Stimulated activated CD8-positive, alpha-beta memory T cell treated with anti-CD3 and anti-CD28 coated beads, Interleukin-7, amount 100 ng/mL, for 24 hours (primary cell): ENCODE results near the gene SLC33A1.
"Not testable (repeated sequence)": the region's sequence is repeated elsewhere in the genome, so short reads cannot be mapped to it uniquely, and the experiment has no call there.

Source experiments
- DNase-seq: peaks from one replicate; pipeline ENCODE4 v3.0.0-alpha.2; 2020; ENCODE audit warnings: low read depth

Gene SLC33A1

DNA sequence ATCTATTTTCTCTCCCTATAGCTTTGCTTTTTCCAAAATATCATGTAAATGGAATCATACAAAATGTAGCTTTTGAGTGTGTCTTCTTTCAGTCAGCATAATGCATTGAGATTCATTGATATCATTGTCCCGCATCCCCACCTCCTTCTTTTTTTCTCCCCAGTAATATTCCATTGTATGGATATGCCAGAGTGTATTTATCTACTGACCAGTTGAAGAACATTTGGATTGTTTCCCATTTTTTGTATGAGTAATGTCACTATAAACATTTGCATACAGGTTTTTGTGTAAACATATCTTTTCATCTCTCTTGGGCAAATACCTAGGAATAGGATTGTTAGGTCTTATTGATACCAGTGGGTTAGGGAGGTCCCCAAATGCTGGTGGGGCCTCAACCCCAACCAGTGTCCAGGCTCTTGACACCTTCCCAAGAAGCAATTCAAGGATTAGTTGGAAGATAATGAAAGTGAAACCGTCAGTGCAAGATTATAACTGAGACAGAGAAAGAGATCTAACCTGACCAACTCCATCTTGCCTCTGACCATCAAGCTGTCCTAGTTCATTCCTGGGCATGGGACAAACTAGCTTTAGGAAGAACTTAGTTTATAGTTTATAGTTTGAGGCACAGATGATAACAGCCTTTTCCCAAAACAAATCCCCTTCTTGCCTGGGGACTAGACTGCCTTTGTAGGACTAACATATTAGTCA is 7.4 kb upstream of the SLC33A1 start:
- no peak for DNase-seq

GRCh38 chr3:155860424-155860823 is 6.2 kb upstream of the SLC33A1 start:
- not testable (repeated sequence) for DNase-seq

DNA sequence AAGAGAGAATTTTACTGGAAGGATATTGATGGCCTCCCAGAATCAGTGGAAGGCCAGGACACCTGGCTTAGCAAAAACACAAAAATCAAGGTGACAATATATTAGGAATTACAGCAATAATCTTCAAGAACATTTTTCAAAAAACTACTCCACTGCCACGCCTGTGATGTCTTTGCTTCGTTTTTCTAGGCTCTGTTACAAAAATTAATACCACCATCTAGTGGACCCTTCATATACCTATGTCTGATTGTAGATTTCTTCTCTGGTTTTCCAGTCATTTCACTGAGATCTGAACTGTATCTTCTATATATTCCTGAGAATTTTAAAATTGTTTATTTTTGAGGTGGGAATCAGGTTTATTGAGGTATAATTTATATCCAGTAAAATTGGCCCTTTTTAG is 5.6 kb upstream of the SLC33A1 start:
- DNase-seq, result no peak

DNA sequence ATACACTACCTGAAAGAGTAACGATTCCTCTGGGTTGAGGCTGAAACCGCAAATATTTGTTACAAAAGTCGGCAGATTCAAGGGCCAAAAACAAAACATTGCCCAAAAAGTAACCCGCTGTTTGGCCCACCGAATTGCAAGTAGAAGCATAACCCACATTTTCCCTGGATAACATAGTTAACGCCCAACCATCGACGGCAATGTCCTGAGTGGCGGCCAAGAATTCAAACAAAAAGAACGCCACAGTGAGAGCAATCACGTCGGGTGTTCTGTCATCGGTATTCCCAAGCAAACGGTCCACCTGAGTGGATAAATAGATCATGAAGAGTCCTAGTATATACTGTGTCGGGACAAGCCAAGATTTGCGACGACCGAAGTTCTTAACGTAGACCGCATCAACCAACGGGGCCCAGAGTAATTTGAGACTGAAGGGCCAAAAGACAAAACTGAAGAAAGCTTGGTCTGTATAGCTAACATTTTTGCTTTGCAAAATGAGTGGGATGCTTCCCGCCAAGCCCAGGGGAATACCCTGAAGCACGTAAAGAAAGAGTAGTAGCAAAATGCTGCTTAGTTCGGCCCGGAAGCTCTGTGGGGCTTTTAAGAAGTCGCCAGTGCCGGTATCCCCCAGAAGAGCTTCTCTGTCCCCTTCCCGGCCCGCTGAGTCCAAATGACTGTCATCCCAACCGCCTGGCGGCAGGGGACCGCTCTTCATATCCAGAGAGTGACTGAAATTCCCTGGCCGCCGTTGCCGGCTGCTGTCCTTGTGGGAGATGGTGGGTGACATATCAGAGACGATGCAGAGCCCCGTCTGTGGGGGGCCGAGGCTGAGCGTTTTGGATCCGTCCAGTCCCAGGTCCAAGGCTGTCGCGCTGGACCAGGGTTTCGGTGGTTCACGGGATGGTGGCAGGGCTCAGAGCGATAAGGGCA is 750 bp downstream of the SLC33A1 start:
- no peak for DNase-seq

DNA sequence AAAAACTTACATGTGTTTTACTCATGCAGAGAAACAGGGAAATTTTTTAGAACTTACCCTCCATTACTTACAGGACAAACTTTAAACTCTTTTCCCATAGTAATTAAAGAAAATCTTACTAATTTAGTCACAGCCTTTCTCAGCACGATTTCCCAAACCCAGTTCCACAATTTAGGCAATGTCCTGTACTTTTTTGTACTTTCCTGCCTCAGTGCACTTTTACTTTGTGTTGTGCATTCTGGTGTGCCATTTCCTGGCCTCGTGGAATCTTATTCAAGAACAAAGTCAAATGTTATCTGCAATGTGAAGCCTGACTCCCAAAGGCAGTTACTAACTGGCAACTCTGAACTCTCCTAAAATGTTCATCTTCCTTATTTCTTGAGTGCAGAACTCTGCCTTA is 1.9 kb downstream of the SLC33A1 start:
- DNase-seq, result no peak

DNA sequence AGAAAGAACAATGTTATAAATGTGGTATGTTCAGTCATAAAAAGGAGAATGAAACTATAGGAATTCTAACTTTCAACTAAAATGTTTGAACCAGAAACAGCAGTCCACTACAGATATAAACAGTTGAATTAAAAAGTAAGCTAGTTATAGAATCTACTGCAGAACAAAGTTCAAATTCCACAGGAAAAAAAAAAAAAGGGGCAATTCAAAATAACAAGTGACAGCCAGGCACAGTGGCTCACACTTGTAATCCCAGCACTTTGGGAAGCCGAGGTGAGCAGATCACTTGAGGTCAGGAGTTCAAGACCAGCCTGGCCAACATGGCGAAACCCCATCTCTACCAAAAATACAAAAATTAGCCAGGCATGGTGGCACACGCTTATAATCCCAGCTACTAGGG is 4.8 kb downstream of the SLC33A1 start:
- not testable (repeated sequence) for DNase-seq

- no peak for DNase-seq
Measured at GRCh38 chr3:155847993-155848392, 6.2 kb downstream of the SLC33A1 start.

- no peak for DNase-seq
Measured at GRCh38 chr3:155846119-155846518, 8.1 kb downstream of the SLC33A1 start.

- no peak for DNase-seq
Measured at GRCh38 chr3:155843569-155843968, 10.7 kb downstream of the SLC33A1 start.

DNA sequence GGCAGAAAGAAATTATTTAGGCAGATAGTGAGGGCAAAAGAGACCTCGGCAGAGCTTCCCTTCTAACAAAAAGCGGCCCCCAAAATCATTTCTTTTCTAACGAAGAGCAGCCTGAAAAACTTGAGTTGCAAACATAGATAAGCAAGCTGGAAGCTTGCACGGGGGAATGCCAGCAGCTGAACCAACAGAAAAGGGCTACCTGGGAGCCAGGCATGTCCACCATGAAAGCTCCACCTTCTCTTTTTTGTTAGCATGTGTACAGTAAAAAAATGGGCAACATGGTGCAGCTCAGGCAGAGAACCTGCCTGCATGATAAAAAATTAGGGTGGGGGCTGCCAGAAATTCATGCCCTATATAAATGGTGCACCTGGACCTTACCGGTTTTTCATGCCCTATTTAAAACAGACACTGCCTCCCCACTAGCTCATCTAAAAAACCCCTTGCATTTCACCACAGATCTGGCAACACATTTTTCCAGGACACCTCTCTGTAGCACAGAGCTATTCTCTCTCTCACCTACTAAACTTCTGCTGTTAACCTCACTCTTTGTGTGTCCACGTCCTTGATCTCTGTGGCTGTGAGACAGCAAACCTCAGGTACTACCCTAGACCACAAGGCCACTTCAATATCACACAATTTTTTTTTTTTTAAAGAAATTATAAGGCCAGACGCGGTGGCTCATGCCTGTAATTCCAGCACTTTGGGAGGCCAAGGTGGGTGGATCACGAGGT is 18.7 kb downstream of the SLC33A1 start:
- no peak for DNase-seq

GRCh38 chr3:155828490-155829098 is 25.6 kb downstream of the SLC33A1 start:
- DNase-seq, result not testable (repeated sequence)

DNA sequence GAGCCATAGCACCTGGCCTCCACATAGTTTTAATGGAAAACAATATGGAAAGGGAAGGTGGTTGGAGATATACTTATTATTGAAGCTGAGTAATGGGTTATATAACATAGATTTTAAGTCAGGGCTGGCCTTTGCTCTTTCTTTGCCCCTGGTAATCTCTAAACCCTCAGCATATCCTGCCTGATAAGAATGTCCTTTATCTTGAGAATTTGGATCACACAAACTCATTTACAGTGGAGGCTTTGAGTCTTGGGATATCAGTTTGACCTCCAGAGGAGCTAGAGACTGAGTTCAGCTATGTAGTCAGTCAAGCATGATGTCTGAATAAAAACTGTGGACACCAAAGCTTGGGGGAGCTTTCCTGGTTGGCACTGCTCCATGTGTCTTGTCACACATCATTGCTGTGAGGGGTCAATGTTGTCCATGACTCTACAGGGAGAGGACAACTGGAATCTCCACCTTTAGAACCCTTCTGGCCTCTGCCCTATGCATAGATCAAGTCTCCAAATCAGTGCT is 39.1 kb downstream of the SLC33A1 start:
- DNase-seq, result no peak

DNA sequence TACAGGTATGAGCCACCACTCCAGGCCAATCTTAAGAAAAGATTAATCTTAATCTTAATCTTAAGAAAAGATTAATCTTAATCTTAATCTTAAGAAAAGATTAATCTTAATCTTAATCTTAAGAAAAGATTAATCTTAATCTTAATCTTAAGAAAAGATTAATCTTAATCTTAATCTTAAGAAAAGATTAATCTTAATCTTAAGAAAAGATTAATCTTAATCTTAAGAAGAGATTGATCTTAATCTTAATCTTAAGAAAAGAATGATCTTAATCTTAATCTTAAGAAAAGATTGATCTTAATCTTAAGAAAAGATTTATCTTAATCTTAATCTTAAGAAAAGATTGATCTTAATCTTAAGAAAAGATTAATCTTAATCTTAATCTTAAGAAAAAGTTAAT is 41.0 kb downstream of the SLC33A1 start:
- DNase-seq, result not testable (repeated sequence)

- DNase-seq, result no peak
Measured at GRCh38 chr3:155809181-155809580, 45.0 kb downstream of the SLC33A1 start.

DNA sequence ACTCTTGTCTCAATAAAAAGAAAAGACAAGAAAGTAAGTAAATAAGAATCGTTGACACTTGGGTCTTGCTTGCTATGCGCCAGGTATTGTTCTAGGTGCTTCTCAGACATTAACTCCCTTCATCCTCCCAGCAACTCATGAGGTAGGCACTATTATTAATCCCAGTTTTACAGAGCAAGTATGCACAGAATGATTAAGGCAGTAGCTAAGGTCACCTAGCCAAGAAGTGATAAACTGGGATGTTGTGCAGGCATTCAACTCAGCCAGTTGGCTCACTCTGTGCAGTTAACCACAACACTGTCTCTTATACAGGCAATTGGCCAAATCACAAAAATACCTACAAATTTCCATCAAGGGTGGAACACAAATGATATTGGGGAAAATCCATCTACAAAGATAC is 46.4 kb downstream of the SLC33A1 start:
- no peak for DNase-seq

DNA sequence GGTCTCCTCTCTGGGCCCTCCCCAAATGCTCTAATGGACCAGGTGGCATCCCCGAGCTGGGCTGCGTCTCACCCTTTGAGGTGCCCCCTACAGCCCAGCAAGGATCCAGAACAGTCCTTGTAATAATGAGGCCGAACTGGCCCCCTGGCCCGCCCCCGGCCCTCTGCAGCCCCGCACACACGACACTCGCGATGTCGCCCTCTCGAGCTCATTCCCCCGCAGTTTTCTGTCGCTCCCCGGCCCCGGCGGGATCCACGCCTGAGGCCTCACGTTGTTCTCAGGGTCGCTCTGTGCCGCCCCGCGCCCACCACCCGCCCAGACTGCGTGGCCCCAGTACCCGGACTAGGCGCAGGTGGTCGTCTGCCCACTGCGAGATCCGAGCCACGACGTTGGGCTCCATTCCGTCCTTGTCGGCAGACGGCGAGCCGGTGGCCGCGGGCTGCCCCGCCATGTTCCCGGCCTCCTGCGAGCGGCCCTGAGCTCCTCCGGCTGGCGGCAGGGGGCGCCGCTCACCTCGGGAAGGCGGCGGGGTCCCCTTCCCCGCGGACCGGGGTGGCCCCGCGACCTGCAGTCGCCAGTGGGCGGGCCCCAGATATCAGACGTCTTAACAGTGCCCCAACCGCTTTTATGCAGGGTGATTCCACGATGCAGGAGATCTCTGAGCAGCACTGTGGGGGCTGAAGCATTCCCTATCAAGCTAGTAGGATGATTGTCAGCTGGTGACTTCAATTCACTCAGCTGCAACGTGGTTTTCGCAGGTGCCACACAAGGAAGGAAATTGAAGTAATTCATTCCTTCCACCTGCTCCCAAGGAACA is 48.2 kb downstream of the SLC33A1 start, which contains the start of gene C3orf33:
Gene C3orf33 (minus strand): TSS at position 477 of the 817 bp plus-strand sequence. CDS start 26 bp downstream, at position 451.
- DNase-seq, result peak; percentile 33

DNA sequence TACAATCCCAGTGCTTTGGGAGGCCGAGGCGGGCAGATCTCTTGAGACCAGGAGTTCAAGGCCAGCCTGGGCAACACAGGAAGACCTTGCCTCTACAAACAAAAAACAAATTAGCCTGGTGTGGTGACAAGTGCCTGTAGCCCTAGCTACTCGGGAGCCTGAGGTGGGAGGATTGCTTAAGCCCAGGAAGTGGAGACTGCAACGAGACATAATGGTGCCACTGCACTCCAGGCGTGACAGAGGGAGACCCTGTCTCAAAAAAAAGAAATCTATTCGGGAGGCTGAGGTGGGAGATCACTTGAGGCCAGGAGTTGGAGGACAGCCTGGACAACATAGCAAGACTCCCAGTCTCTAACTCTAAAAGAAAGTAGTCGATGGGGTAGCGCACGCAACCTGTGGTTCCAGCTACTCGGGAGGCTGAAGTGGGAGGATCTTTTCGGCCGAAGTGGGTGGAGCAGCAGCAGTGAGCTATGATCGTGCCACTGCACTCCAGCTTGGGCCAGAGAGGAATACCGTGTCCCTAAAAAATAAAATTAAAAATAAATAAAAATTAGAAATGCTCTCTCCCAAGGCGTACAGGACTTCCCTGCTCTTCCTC is 48.9 kb downstream of the SLC33A1 start:
- peak; percentile 17 for DNase-seq

DNA sequence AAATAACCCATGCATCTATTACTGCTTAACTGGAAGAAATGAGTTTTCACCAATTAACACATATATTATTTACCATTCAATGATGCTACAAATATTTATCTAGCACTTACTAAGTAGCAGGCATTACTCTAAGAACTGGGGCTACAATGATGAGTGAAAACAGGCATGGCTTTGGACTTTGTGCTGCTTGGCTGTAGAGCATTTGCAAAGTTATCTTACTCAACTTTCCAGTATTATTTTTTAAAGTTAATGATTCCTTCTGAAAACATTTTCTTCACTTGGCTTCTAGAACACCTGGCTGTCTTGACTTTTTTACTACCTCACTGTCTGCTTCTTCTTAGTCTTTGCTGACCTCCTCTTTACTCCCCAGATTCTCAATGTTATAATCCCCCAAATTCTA is 49.9 kb downstream of the SLC33A1 start:
- no peak for DNase-seq

DNA sequence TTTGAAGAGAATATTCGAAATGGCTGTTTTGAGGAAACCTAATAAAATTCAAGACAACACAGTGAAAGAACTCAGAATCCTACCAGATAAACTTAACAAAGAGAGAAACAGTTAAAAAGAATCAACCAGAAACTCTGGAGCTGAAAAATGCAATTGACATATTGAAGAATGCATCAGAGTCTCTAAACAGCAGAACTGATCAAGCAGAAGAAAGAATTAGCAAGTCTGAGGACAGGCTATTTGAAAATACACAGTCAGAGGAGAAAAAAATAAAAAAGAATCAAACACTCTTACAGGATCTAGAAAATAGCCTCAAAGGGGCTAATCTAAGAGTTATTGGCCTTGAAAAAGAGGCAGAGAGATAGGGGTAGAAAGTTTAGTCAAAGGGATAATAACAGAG is 61.7 kb downstream of the SLC33A1 start:
- DNase-seq, result no peak

DNA sequence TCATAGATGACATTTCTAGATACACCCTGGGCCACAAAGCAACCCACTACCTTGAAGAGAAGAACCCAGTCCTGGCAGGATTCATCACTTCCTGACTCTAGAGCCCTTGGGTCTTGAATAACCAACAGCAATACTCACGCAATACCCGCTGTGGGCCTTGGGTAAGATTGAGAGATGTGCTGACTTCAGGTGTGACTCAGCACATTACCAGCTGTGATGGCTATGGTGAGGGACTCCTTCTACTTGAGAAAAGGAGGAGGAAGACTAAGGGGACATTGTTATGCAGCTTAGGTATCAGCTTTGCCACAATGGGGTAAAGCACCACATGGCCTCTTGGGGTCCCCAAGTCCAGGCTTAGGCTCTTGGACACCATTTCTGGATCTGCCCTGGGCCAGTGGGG is 63.0 kb downstream of the SLC33A1 start:
- DNase-seq, result no peak
